K562 (cell line): Measurements from ENCODE around the gene PDLIM5. TPM values are rescaled to one million over a fixed set of nuclear protein-coding genes. Genes with fewer than 3 reads are reported as not detected.

ENCODE experiments used
- ATAC-seq: fragments of 200-7000 bp; cut with Tn5 transposase; 3 replicates; pipeline ENCODE4 v1.9.1; 2020; ENCODE audit warnings: moderate library complexity
- BruUV-seq: library from RNA; stranded (reverse); fragments of 400-500 nt; replicated peaks from 2 replicates; lab custom pipeline; 2021; lab: Mats Ljungman, UMichigan
- CTCF ChIA-PET: fragments of 300-600 bp; formaldehyde crosslinking; extraction: SDS; loops from one replicate; lab custom pipeline; 2021; ENCODE audit warnings: low intra/inter-chr PET ratio; lab: Yijun Ruan, JAX
- POLR2A ChIA-PET: fragments of 300-600, 350-650 bp; sonication (Branson Sonifier 250); formaldehyde crosslinking; extraction: SDS; loops from one replicate; lab custom pipeline; 2021; ENCODE audit warnings: antibody characterized with exemption, inconsistent platforms; lab: Yijun Ruan, JAX
- DNase-seq, 4 experiments: peaks; one replicate each; pipeline versions ENCODE4 v3.0.0 to v3.0.0-alpha.2; 2011 to 2018; ENCODE audit warnings: low spot score in 3 of 4, mixed read lengths in 3 of 4; ENCODE audit errors: extremely low read depth in 1 of 4
- FAIRE-seq: peaks from 2 replicates; lab custom pipeline; 2011; peaks lifted over from hg19 to GRCh38; lab: Jason Lieb, UNC
- H2AFZ ChIP-seq: 2 replicates; pipeline ENCODE4 v1.6.0; 2011; ENCODE audit warnings: low read depth, low read length, control low read depth, inconsistent platforms
- H3K27ac ChIP-seq: fragments of 200-600 bp; 3 replicates; pipeline ENCODE4 v1.8.0; 2011; ENCODE audit warnings: low read depth, mild to moderate bottlenecking, control low read depth, inconsistent platforms, low read length, moderate library complexity, mixed read lengths; ENCODE audit errors: extremely low read depth
- H3K27me3 ChIP-seq, 2 experiments: fragments of 300-600 bp in 1 of 2; 2 replicates in 1 of 2; 3 replicates in 1 of 2; pipeline versions ENCODE4 v1.6.0 to v1.8.0; 2011; ENCODE audit warnings: inconsistent platforms in 2 of 2, low read length in 2 of 2, mild to moderate bottlenecking in 1 of 2, mixed read lengths in 1 of 2, moderate library complexity in 1 of 2; ENCODE audit not compliant: control insufficient read depth in 2 of 2, insufficient read depth in 2 of 2
- H3K36me3 ChIP-seq: fragments of 300-600 bp; 3 replicates; pipeline ENCODE4 v1.8.0; 2011; ENCODE audit warnings: mild to moderate bottlenecking, low read length, inconsistent platforms; ENCODE audit not compliant: control insufficient read depth, insufficient read depth
- H3K4me1 ChIP-seq, 2 experiments: fragments of 200-600 bp in 1 of 2; replicated peaks in 1 of 2; 2 replicates in 1 of 2; 3 replicates in 1 of 2; pipeline versions ENCODE4 v1.5.1 to v1.8.0; 2011; ENCODE audit warnings: inconsistent platforms in 2 of 2, low read length in 2 of 2, mild to moderate bottlenecking in 1 of 2, mixed read lengths in 1 of 2, moderate library complexity in 1 of 2; ENCODE audit not compliant: control insufficient read depth in 2 of 2, insufficient read depth in 2 of 2
- H3K4me2 ChIP-seq: 2 replicates; pipeline ENCODE4 v1.6.1; 2011; ENCODE audit warnings: low read length, control low read depth, inconsistent platforms, mixed read lengths; ENCODE audit not compliant: insufficient read depth
- H3K4me3 ChIP-seq: fragments of 200-600 bp; sonication (generic), shearing (Covaris generic); 2 replicates; pipeline ENCODE4 v1.5.1; 2016; ENCODE audit warnings: control low read depth, inconsistent platforms
- H3K79me2 ChIP-seq: fragments of 200-600 bp; 3 replicates; pipeline ENCODE4 v1.8.0; 2011; ENCODE audit warnings: low read length, inconsistent platforms; ENCODE audit not compliant: control insufficient read depth, insufficient read depth
- H3K9ac ChIP-seq, 2 experiments: 2 replicates each; pipeline versions ENCODE4 v1.6.0 to v1.6.1; 2011; ENCODE audit warnings: low read depth in 2 of 2, low read length in 2 of 2, control low read depth in 1 of 2, inconsistent platforms in 1 of 2, mild to moderate bottlenecking in 1 of 2, mixed read lengths in 1 of 2; ENCODE audit not compliant: insufficient read depth in 1 of 2
- H3K9me1 ChIP-seq: one replicate; pipeline ENCODE4 v1.6.0; 2011; ENCODE audit warnings: inconsistent platforms, mild to moderate bottlenecking, low read length, moderate library complexity; ENCODE audit not compliant: control insufficient read depth, insufficient read depth
- H3K9me3 ChIP-seq: replicated peaks from 2 replicates; pipeline ENCODE4 v1.5.1; 2011; ENCODE audit warnings: low read depth, low read length, inconsistent platforms; ENCODE audit not compliant: control insufficient read depth, insufficient read depth
- H4K20me1 ChIP-seq: replicated peaks from 2 replicates; pipeline ENCODE4 v1.6.1; 2011; ENCODE audit warnings: low read length, inconsistent platforms, mixed read lengths; ENCODE audit not compliant: control insufficient read depth, insufficient read depth
- C11orf30 ChIP-seq: fragments of 450-650 bp; IDR thresholded peaks from 2 replicates; pipeline ENCODE4 v1.6.1; 2016; ENCODE audit warnings: low read depth, mild to moderate bottlenecking
- ESRRA ChIP-seq: fragments of 450-650 bp; IDR thresholded peaks from 2 replicates; pipeline ENCODE4 v1.6.1; 2014; ENCODE audit warnings: low read depth, mild to moderate bottlenecking, moderate library complexity, borderline replicate concordance
- FUS ChIP-seq: fragments of 200-400 bp; formaldehyde crosslinking; optimal IDR thresholded peaks from 2 replicates; pipeline ENCODE3; 2017; ENCODE audit warnings: low read depth, low read length
- HDAC8 ChIP-seq: fragments of 450-650 bp; IDR thresholded peaks from 2 replicates; pipeline ENCODE4 v1.6.1; 2016; ENCODE audit warnings: mild to moderate bottlenecking, missing genetic modification characterization, moderate library complexity, missing compliant biosample characterization
- MED1 ChIP-seq: sonication (generic); formaldehyde crosslinking; IDR thresholded peaks from 2 replicates; pipeline ENCODE4 v1.8.1; 2023; ENCODE audit warnings: missing genetic modification reagents, borderline replicate concordance
- MYBL2 ChIP-seq, 2 experiments: fragments of 450-650 bp in 1 of 2; sonication (generic) in 1 of 2; formaldehyde crosslinking in 1 of 2; IDR thresholded peaks; 2 replicates each; pipeline versions ENCODE4 v1.6.1 to v1.8.1; 2017 to 2022; ENCODE audit warnings: borderline replicate concordance in 1 of 2, inconsistent platforms in 1 of 2, low read depth in 1 of 2, mild to moderate bottlenecking in 1 of 2, missing genetic modification reagents in 1 of 2, moderate library complexity in 1 of 2
- NONO ChIP-seq, 2 experiments: fragments of 200-400 bp in 1 of 2; fragments of 450-650 bp in 1 of 2; formaldehyde crosslinking in 1 of 2; IDR thresholded peaks; 2 replicates each; pipeline ENCODE4 v1.6.1; 2017; ENCODE audit warnings: low read depth in 2 of 2, mild to moderate bottlenecking in 2 of 2, moderate library complexity in 2 of 2, low read length in 1 of 2
- NRF1 ChIP-seq, 2 experiments: fragments of 450-650 bp; IDR thresholded peaks in 1 of 2; conservative IDR thresholded peaks in 1 of 2; 2 replicates each; pipeline ENCODE4 v1.6.1; 2014; ENCODE audit warnings: mild to moderate bottlenecking in 2 of 2
- RB1 ChIP-seq: fragments of 450-650 bp; IDR thresholded peaks from 2 replicates; pipeline ENCODE4 v1.6.1; 2017; ENCODE audit warnings: low read depth, mild to moderate bottlenecking
- RCOR1 ChIP-seq, 2 experiments: IDR thresholded peaks; 2 replicates each; pipeline ENCODE4 v1.6.1; 2012; ENCODE audit warnings: low read depth in 2 of 2, low read length in 2 of 2, borderline replicate concordance in 1 of 2, improper control_type of control experiment in 1 of 2
- SAP30 ChIP-seq: fragments of 200-600 bp; sonication (generic); IDR thresholded peaks from 2 replicates; pipeline ENCODE4 v1.6.1; 2012; ENCODE audit warnings: borderline replicate concordance, low read depth, mild to moderate bottlenecking, moderate library complexity, low read length, control low read depth, inconsistent platforms; ENCODE audit not compliant: insufficient read depth, poor library complexity, severe bottlenecking
- TAF1 ChIP-seq: IDR thresholded peaks from 2 replicates; pipeline ENCODE4 v1.6.1; 2011; ENCODE audit warnings: mild to moderate bottlenecking, low read length, moderate library complexity; ENCODE audit not compliant: insufficient read depth, control insufficient read depth, severe bottlenecking; ENCODE audit errors: extremely low read depth
- ZFP1 ChIP-seq: fragments of 450-650 bp; formaldehyde crosslinking; IDR thresholded peaks from 2 replicates; pipeline ENCODE4 v1.4.0; 2020; ENCODE audit warnings: mild to moderate bottlenecking, mixed read lengths
- WGBS: fragments of 100-300 bp; shearing (Covaris generic); methylation state at CpG from one replicate; pipeline ENCODE4 v1.1.6; 2016; ENCODE audit warnings: low coverage, mixed read lengths; ENCODE audit not compliant: insufficient coverage; ENCODE audit errors: missing lambda C conversion rate; 5-methylcytosine and 5-hydroxymethylcytosine counted together
- in situ Hi-C: fragments of 300-500 bp; cut with MboI; formaldehyde crosslinking; loops from 4 replicates; pipeline ENCODE4 v1.15.0; 2018; ENCODE audit warnings: inconsistent platforms, mixed read lengths
- intact Hi-C: fragments of 100-400 bp; cut with micrococcal nuclease; formaldehyde crosslinking; loops from 2 replicates; pipeline ENCODE4 v1.14.2; 2022
- polyA plus RNA-seq, 8 experiments: library from polyadenylated mRNA; depleted of rRNA in 4 of 8; stranded (reverse) in 5 of 8; unstranded in 3 of 8; fragments of >200 nt; fragmentation: Nextera tagmentation in 2 of 8; fragmentation: Illumina TruSeq in 1 of 8; extraction: Ambion mirVana in 2 of 8; extraction: Trizol in 1 of 8; gene quantifications; 2 replicates each; pipeline versions ENCODE4 v1.2.1 to v1.2.3, GENCODE V29; 2011 to 2014; ENCODE audit warnings: inconsistent platforms in 1 of 8, missing spikeins in 1 of 8
- total RNA-seq, 7 experiments: library from RNA; depleted of rRNA in 6 of 7; stranded (reverse); fragments of >200 nt in 6 of 7; fragmentation: Illumina TruSeq in 2 of 7; extraction: Trizol in 2 of 7; gene quantifications; 2 replicates each; pipeline versions ENCODE4 v1.2.1 to v1.2.3, GENCODE V29; 2011 to 2021; ENCODE audit warnings: low replicate concordance in 1 of 7
- TF ChIP-seq, protein P1 (sequence below): fragments of 450-650 bp; IDR thresholded peaks from 2 replicates; pipeline ENCODE4 v1.6.1; 2017; ENCODE audit warnings: antibody characterized with exemption
- TF ChIP-seq, protein P2 (sequence below): sonication (generic); formaldehyde crosslinking; IDR thresholded peaks from 2 replicates; pipeline ENCODE4 v1.8.0; 2022; ENCODE audit warnings: missing genetic modification reagents, mild to moderate bottlenecking, borderline replicate concordance

PDLIM5 gene
- total and polyA plus RNA-seq, 9 of the 15 experiments (the other 6 are each of a cell fraction or from before 2014, with no cell fraction given), result 36.9 to 127 (median 62.5) TPM

DNA sequence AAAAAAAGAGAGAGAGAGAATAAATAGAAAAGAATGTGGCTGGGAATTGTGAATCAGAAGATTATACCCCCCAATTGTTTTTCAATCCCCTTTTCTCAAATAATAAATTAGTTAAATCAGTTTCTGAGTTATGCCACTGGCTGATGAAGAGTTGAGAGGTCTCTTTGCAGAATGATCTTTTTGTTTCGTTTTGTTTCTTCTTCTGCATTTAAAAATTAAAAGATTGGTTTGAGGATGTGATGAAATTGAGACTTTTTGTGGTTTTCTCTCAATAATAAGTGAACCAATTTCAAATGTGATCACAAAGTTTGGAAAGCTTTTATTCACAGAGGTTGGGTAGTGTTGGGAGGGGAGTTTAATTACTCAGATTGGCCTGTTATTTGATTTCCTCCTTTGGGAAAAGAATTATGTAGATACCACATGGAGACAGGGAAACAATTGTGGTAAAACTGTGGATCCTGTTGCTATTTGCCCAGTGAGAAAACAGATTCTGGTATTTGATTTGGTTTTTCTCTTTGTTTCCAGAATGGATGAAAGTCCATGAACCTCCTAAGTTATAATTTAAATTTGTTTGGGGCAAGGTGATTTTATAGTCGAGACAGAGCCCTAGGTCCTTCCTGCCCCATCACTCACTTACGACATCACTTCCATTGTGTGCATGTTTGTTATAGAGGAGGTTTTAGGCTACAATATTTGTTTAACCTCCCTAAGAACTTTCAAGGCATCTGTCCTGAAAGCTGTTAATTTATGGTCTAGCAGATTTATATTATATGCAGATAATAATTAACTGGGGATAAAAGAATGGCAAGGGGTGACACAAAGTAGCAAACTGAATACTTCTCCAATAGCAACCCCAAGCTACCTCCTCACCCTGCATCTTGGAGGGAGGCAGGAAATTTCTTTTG, 214.0 kb downstream of the PDLIM5 start:
- Histone ChIP-seq H4K20me1 (no peaks in the 10 kb centered on the region), H2AFZ (no peak overlapping the region), H3K4me3 (no peak overlapping the region), H3K4me2 (no peak overlapping the region), H3K79me2 (no peaks in the 10 kb centered on the region), H3K9ac (no peak overlapping the region), H3K27ac (no peak overlapping the region), H3K36me3 (peaks cover 17% of the 10 kb centered on the region; the same call in 1 of the 3 replicates), H3K27me3 (no peaks in the 10 kb centered on the region), H3K9me1 (no peaks in the 10 kb centered on the region), H3K4me1 (no peaks in the 10 kb centered on the region), H3K9me3 (no peaks in the 10 kb centered on the region)
- intact Hi-C loops (no loop called here), in situ Hi-C loops (no loop called here)
- no peak for FAIRE-seq
- no peak for ATAC-seq
- 81% methylated on average over 3 of the region's 3 CpGs for WGBS
- ChIA-PET CTCF (no interaction called here), POLR2A (no interaction called here)
- no TSS peak for BruUV-seq
- TF ChIP-seq, protein P1, sequence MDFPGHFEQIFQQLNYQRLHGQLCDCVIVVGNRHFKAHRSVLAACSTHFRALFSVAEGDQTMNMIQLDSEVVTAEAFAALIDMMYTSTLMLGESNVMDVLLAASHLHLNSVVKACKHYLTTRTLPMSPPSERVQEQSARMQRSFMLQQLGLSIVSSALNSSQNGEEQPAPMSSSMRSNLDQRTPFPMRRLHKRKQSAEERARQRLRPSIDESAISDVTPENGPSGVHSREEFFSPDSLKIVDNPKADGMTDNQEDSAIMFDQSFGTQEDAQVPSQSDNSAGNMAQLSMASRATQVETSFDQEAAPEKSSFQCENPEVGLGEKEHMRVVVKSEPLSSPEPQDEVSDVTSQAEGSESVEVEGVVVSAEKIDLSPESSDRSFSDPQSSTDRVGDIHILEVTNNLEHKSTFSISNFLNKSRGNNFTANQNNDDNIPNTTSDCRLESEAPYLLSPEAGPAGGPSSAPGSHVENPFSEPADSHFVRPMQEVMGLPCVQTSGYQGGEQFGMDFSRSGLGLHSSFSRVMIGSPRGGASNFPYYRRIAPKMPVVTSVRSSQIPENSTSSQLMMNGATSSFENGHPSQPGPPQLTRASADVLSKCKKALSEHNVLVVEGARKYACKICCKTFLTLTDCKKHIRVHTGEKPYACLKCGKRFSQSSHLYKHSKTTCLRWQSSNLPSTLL, result no peak
- TF ChIP-seq RB1 (no peak), HDAC8 (tag) (no peak), TAF1 (no peak), NRF1 (conservative IDR thresholded peaks at IDR 0.05 in 1 of 2, IDR thresholded peaks at IDR 0.05 in 1 of 2) (no peak), ESRRA (no peak), FUS (no peak), MYBL2 (IDR thresholded peaks at IDR 0.05; ENCODE audit: low read depth) (no peak), MYBL2 (CRISPR knock-in tag; IDR thresholded peaks at IDR 0.05; ENCODE audit: borderline replicate concordance) (no peak), C11orf30 (no peak), MED1 (CRISPR knock-in tag) (no peak), SAP30 (no peak), NONO (IDR thresholded peaks at IDR 0.05; ENCODE audit: low read depth in 2 of 2, low read length in 1 of 2) (no peak), ZFP1 (CRISPR knock-in tag) (no peak), RCOR1 (IDR thresholded peaks at IDR 0.05; ENCODE audit: borderline replicate concordance in 1 of 2, low read depth in 2 of 2, low read length in 2 of 2) (no peak)
- TF ChIP-seq, protein P2, sequence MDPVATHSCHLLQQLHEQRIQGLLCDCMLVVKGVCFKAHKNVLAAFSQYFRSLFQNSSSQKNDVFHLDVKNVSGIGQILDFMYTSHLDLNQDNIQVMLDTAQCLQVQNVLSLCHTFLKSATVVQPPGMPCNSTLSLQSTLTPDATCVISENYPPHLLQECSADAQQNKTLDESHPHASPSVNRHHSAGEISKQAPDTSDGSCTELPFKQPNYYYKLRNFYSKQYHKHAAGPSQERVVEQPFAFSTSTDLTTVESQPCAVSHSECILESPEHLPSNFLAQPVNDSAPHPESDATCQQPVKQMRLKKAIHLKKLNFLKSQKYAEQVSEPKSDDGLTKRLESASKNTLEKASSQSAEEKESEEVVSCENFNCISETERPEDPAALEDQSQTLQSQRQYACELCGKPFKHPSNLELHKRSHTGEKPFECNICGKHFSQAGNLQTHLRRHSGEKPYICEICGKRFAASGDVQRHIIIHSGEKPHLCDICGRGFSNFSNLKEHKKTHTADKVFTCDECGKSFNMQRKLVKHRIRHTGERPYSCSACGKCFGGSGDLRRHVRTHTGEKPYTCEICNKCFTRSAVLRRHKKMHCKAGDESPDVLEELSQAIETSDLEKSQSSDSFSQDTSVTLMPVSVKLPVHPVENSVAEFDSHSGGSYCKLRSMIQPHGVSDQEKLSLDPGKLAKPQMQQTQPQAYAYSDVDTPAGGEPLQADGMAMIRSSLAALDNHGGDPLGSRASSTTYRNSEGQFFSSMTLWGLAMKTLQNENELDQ (CRISPR knock-in tag), result no peak
- no peak for DNase-seq
